GM18508 (cell line): ENCODE data around the gene FREM3.

ENCODE experiments used
- ATAC-seq: cut with Tn5 transposase; IDR thresholded peaks from one replicate; pipeline ENCODE4 v1.9.1; 2021; ENCODE audit warnings: moderate number of reproducible peaks; ENCODE audit not compliant: insufficient read depth, unreplicated experiment

FREM3 gene

DNA sequence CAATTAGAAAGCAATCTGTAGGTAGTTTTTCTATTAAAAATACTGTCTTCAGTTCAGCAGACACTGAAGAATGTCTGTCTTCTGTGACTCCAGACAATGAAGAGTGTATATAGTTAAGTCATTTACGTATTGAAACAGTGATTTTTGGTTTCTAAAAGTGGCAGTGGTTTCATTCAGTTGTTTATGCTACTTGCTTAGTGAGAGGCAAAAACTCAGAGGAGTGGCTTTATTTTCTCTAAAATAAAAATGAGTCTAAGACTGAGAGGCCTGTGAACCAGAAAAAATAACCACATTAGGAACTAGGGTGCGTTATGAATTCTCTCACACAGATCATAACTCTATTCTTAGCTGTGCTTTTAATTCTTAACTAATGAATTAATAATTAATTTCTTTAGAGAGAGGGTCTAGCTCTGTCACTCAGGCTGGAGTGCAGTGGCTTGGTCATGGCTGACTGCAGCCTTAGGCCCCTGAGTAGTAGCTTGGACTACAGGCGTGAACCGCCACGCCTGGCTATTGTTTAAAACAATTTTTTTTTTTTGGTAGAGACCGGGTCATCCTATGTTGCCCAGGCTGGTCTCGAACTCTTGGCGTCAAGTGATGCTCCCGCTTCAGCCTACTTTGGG is 31.4 kb downstream of the FREM3 start:
- ATAC-seq = peak; percentile 97

DNA sequence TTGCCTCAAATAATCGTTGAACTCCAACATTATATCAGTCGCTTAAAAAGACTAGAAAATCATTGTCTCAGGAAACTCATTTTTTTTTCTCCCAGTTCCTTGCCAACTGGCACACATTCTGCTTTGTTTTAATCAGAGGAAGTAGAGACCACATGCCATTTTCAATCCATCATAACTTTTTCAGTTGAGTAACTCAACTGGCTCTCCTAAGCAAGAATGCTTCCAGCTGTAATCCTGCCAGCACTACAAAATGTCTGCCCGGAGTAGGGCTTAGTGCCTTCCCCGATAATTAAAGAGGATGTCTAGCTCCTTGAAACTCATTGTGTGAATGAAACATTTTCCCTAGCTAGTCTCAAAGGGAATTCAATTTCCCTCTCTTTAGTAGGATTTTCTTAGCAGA is 33.0 kb downstream of the FREM3 start:
- ATAC-seq = no peak

DNA sequence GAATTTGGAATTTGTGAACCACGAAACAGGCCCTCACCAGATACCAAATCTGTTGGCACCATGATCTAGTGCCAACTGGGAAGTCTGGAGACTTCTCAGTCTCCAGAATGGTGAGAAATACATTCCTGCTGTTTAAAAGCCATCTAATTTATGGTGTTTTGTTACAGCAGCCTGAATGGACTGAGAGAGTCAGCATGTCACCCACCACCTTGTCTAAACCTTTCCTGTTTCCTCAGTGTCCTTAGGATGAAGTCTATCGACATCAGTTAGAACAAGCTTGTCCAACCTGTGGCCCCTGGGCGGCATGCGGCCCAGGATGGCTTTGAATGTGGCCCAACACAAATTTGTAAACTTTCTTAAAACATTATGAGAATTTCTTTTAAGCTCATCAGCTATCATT is 42.1 kb downstream of the FREM3 start:
- ATAC-seq = no peak

DNA sequence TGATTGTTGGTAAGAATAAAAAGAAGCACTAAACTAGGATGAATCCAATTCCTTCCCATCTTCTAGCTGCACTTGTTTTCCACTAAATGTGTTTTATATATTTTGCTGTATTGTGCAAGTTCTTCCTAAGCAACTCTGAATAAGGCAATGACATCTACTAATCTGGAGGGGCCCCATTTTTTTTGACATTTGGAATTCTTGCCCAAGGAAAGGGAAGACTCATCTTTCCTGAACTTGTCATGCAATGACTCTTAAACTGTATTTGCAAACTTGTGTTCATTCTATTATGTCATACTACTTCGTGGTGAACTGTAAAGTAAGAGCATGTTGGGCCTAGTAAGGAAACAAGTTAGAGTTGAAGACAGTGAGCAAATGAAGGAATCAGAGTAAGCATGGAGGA is 45.9 kb downstream of the FREM3 start:
- ATAC-seq = no peak

DNA sequence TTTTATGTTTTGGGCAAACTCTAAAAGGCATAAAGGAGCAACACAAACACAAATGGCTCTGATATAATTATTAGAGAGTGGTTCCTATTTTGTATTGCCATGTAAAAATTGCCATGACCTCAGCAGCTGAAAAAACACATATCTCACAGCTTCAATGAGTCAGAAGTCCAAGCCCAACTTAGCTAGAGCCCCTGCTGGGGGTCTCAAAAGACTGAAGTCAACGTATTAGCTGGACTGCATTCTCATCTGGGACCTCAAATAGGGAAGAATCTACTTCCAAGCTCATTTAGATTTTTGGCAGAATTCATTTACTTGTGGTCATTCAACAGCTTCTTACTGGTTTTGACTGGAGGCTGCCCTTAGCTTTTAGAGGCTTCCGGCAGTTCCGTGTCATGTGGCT is 47.4 kb downstream of the FREM3 start:
- no peak for ATAC-seq

DNA sequence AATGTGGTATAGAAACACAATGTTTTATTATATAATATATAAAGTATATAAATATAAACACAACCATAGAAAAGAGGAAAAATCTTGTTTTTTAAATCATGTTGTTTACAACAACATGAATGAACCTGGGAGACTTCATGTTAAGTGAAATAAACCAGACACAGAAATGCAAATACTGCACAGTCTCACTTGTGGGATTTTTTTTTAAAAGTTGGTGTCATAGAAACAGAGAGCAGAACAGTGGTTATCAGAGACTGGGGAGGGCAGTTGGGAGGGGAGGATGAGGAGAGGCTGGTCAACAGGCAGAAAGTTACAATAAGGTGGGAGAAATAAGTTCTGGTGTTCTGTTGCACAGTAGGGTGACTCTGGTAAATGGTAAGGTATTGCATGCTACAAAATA is 57.1 kb downstream of the FREM3 start:
- ATAC-seq = no peak

DNA sequence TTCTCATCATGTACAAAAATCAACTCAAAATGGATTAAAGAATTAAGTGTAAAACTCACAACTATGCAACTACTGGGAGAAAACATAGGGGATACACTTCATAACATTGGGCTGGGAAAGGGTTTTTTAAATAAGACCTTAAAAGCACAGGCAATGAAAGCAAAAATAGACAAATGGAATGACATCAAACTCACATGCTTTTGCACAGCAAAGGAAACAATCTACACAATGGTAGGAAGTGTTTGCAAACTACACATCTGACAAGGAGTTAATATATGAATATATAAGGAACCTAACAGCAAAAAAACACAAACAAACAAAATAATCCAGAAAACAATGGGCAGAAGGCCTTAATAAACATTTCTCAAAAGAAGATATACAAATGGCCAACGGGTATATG is 57.9 kb downstream of the FREM3 start:
- ATAC-seq = no peak

DNA sequence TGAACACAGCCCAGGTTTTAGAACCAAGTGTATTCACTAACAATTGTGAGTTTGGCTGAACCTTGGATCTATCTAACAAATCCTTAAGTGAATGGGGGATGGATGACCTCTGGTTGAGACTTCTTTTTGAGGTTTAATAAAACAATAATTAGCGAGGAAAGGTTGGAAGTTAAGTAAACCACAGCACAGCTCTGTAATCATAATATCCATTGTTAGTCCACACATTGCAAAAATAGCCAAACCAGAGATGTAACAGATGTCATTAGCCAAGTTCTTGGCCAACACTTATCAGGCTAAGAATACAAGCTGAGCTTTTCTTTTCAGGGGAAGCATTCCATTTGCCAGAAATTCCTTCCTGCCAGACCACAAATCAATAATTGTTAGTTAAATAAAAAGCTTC is 59.1 kb downstream of the FREM3 start:
- no peak for ATAC-seq

DNA sequence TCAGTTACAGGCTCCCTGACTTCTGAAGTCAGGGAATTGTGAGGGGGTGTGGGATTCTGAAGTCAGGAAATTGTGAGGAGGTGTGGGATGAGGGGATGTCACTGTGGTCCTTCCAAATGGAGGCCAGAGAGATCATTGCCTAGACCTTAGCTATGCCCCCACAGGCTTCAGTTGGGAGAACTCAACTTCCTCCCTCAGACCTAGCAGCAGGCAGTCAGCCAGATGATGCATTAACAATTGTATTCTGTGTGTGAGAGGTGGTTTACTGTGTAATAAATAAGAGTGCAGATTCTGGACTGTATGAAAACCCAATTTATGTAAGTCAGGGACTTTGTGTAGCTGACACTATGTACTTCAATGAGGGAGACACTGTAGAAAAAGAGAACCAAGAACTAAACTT is 65.7 kb downstream of the FREM3 start:
- no peak for ATAC-seq

DNA sequence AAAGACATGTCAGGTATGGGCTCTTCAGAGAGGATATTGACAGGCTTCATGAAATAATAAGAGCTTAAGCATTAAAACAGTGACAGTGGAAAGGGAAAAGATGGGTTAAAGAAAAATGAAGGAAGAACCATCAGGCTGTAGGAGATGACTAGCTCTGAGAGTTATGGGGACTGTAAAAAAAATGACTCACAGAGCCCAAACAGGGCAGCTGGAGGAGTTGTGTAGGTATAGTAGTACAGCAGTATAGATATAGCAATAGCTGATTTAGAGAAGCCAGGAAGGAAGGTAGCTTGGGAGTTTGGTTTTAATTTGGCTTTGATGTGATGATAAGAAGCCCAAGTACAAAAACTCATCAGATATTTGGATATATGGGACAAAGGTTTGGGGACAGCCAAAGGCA is 66.6 kb downstream of the FREM3 start:
- no peak for ATAC-seq

DNA sequence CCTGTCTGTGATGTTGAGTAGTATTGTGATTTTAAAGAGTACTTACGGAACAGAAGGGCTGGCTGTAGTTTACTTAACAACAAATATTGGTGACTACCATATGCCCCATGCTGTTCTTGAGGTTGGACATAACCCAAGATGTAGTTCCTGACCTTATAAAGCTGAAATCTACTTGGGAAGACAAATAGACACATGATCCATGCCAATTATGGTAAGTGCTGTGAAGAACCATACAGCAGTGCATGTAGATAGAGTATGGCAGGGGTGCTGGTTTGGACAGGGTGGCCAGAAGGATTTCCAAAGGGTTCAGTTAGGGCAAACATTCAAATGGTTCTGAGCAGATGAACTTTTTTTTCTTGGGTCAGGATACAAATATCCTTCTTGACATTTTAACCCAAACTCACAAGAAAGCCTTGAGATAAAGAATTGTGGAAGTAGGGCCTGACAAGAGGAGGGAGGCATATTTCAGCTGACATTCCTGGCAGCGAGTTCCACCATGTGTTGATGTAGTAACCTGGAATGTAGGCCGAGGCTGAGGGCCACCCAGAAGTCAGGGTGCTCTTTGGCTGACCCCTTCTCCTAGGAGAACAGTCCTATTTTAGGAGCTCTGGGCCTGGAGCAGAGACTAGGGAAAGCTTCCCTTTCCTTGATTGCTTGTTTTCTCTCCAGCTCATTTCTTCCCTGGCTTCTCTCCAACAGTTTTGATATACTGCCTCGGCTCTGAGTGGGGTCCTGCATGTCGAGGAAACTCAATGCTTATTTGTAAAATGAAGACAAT is 74.2 kb downstream of the FREM3 start:
- ATAC-seq = no peak

DNA sequence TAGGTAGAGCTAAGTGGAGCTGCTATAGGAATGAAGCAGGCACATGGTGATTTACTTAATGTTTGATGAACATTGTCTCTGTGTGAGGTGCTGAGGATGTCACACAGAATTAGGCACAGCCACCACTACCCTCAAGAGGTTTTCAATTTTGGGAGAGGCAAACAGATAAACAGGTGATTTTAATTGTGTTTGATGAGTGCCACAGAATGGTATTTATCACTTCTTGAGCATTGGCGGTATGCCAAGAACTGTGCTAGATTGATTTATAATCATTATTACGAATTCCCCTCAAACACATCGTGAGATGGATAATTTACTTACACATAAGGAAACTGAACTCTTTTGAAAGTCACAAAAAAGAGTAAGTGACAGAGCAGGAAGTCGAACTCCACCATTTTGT is 74.8 kb downstream of the FREM3 start:
- ATAC-seq = no peak

DNA sequence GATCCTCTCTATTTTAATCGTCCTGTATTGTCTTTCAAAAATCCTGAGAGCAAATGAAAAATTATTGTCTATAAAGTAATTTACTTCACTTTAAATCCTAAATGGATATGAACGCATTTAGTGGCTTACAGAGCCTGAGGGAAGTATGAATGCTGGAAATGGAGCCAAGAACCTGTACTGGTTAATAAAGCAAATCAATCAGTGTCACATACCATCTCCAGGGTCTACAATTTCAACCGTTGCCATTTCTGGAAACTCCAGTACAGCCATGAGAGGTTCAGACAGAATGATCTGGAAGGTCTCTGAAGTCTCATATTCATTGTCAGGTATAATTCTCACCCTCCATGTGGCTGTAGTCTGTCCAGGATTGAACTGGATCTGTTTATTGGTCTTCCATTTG is 76.6 kb downstream of the FREM3 start:
- no peak for ATAC-seq

DNA sequence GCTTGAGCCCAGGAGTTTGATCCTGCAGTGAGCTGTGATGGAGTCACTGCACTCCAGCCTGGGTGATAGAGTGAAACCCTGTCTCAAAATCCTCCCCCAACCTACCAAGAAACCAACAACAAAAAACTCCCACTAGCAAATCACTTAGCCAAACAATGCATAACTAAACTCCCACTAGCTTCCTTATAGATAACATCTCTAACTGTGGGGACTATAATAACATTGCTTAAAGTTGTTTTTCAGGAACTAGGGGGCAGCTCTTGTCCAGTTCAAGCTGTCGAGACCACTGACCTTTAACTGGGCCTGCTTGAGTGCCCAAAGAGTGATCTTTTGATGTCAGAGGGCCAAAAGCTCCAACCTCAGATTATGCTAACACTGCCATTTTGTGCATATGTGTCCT is 81.7 kb downstream of the FREM3 start:
- no peak for ATAC-seq

DNA sequence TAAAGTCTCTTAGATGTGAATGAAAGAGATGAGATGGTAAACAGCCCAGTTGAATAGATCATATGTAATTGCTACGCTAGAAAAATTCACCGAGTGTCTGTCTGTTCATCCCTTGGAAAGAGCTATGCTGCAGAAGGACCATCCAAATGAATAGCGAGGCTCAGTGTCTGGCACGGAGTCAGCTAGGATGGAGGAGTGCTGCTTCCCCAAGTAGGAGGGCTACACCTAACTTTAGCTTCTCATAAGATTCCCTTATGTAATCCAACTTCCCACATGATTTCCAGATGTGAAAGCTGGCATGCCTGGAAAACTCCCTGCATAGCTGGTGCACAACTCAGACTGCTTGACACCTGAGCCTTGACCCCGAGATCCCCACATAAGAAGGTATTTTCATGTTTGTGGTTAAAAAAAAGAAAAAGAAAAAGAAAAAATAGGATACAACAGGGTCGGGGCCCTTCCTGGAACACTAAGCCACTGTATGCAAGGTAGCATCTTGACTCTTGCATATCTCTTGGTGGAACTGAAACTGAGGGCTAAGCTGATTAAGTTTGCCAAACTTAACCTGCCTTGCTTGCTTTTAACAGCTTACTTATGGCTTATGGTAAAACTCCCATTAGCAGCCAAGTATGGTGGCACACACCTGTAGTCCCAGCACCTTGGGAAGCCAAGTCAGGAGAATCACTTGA is 82.3 kb downstream of the FREM3 start:
- no peak for ATAC-seq

DNA sequence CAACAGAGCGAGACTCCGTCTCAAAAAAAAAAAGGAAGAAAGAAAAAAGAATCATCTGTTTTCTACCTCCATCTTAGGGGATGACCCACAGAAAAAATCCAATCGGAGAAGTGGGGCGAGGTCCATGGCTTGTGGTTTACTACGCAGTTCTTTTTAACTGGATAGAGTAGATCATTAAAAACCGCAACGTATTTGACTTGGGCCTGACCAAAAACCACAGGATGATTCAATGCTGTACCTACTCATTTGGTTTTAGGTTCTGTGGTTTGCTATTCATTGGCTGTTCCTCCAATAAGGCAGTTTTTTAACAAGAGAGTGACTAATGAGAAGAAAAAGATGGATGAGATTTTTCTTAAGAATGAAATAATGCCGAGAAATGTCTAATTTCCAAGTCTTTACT is 83.7 kb downstream of the FREM3 start:
- peak; percentile 94 for ATAC-seq

DNA sequence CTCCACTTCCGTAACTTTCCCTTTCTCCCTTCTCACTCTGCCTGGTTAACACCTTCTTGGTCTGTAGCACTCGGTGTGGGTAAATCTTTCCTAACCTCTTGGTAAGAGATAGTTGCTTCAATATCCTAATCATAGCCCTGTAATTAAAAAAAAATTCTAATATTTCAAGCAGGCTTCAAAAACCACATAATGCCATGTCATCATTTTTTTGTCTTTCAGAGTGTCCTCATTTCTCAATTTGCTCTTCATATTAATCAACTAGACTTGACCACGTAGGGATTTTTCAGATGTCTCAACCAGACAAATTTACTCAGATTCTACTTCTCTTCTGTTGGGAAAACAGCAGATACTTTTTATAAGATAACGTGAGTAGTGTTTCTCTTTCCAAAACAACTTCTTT is 91.0 kb downstream of the FREM3 start:
- ATAC-seq = no peak

DNA sequence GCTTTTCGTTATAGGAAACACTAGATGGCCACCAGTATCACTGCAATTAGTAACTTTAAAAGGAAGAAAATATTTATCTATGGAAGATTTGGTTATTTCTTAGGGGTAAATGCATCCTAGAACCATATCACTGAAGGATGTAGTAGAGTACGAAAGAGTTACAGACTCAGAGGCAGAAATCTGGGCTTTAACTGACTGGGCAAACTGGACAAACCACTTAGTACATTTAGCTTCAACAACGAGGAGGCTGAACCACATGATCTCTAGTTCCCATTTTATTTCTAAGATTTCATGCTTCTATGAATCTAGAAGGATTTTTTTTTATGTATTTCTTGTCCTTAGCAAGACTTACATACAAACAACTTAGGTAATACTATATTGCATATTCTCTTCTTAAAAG is 94.0 kb downstream of the FREM3 start:
- ATAC-seq = no peak

DNA sequence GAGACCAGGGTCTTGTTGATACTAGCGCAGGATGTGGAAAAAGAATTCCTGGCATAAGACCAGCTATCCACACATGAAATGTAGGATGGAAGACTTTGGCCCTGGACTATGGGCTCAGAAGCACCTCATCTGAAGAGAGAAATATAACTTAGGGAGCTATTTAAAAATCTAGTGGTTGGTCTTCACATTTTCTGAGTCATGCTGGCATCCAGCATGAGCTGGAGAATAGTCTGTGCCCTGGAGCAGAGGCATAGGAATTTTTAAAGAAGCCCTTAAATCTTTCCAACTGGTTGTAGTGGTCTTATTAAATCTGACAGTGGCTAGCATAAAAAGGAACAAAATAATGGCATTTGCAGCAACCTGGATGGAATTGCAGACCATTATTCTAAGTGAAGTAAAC is 100.6 kb downstream of the FREM3 start:
- no peak for ATAC-seq

DNA sequence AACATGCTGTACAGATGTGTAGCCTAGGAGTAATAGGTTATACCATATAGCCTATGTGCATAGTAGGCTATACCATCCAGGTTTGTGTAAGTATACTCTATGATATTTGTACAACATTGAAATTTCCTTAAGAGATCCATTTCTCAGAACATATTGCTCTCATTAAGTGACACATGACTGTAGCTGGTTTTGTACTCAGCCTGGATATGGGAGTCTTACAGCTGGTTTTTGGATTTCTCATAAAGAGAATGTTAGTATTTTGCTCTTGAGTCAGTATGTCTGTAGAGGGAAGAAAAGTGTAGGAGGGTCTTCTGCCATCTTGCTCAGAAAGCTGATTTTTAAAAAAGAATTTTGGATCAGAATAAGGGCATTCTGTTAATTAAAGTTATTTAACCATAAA is 101.7 kb downstream of the FREM3 start:
- ATAC-seq = no peak

DNA sequence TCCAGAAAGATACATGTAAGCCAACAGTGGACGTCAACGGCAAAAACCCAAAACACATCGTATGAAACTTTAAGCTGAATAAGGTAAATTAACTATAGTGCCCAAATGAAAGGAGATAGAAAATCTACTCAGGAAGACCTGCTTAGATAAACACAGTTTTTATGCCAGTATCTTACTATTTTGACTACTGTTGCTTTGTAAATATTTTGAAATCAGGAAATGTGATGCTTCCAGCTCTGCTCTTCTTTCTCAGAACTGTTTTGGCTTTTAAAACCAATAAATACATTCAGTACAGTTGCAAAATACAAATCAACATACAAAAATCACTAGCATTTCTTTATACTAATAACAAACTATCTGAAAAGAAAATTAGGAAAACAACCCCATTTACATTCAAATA is 103.2 kb downstream of the FREM3 start:
- no peak for ATAC-seq

DNA sequence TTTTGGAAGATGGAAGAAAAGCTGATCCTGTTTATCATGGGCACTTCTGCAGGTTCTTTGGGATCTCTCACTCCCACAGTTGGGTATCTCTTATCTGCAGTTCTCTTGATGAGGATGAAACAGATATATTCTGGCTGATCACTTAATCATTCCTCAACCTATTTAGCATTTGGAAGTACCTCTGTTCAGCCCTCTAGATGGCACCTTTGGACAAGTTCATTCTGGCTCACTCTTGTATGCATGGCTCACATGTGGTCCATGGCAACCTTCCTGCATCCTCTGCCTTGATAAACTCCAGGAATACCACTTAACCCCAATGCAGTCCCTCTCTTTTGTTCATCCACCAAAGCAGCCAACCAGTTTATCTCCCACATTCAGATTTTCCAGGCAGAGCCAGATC is 112.8 kb downstream of the FREM3 start:
- no peak for ATAC-seq
